Calu3 (cell line): ENCODE results near the gene PFKFB4. TPM values are rescaled to one million over a fixed set of nuclear protein-coding genes. Genes with fewer than 3 reads are reported as not detected.
"Not testable (repeated sequence)": the region's sequence is repeated elsewhere in the genome, so short reads cannot be mapped to it uniquely, and the experiment has no call there.

Experiments used
- BruUV-seq: library from RNA; stranded (reverse); fragments of 400-500 nt; replicated peaks from 2 replicates; lab custom pipeline; 2021; lab: Mats Ljungman, UMichigan
- CTCF ChIA-PET: fragments of 300-600 bp; sonication (Branson Sonifier 250); formaldehyde crosslinking; loops from one replicate; lab custom pipeline; 2022; ENCODE audit warnings: antibody characterized with exemption; lab: Charles Lee
- DNase-seq: peaks from one replicate; pipeline ENCODE4 v3.0.0; 2022
- H3K27ac Mint-ChIP-seq: one replicate; pipeline ENCODE4 v1.8.0; 2022; ENCODE audit warnings: mixed read lengths; ENCODE audit not compliant: unreplicated experiment
- H3K27me3 Mint-ChIP-seq: one replicate; pipeline ENCODE4 v1.8.0; 2022; ENCODE audit warnings: mixed read lengths; ENCODE audit not compliant: unreplicated experiment
- H3K36me3 Mint-ChIP-seq: one replicate; pipeline ENCODE4 v1.8.0; 2022; ENCODE audit warnings: mild to moderate bottlenecking, moderate library complexity, mixed read lengths; ENCODE audit not compliant: insufficient read depth, unreplicated experiment
- H3K4me1 Mint-ChIP-seq: one replicate; pipeline ENCODE4 v1.8.0; 2022; ENCODE audit warnings: mild to moderate bottlenecking, low read depth, mixed read lengths; ENCODE audit not compliant: unreplicated experiment
- H3K4me3 Mint-ChIP-seq: one replicate; pipeline ENCODE4 v1.8.0; 2022; ENCODE audit warnings: mild to moderate bottlenecking, low read depth, moderate library complexity, mixed read lengths; ENCODE audit not compliant: unreplicated experiment
- H3K9me3 Mint-ChIP-seq: one replicate; pipeline ENCODE4 v1.8.0; 2022; ENCODE audit warnings: low read depth, mixed read lengths; ENCODE audit not compliant: unreplicated experiment
- intact Hi-C: fragments of 100-400 bp; cut with micrococcal nuclease; formaldehyde crosslinking; loops from one replicate; pipeline ENCODE4 v1.10.0; 2022; ENCODE audit not compliant: unreplicated experiment
- total RNA-seq: library from RNA; stranded (reverse); gene quantifications from 2 replicates; pipeline ENCODE4 v1.2.3, GENCODE V29; 2022
- TF ChIP-seq, protein P1 (sequence below): fragments of 200-600 bp; IDR thresholded peaks from one replicate; pipeline ENCODE4 v1.8.0; 2022; ENCODE audit warnings: antibody characterized with exemption; ENCODE audit not compliant: unreplicated experiment

PFKFB4 gene
- total RNA-seq, 1 experiment from 2014 or later: 5.1 TPM

DNA sequence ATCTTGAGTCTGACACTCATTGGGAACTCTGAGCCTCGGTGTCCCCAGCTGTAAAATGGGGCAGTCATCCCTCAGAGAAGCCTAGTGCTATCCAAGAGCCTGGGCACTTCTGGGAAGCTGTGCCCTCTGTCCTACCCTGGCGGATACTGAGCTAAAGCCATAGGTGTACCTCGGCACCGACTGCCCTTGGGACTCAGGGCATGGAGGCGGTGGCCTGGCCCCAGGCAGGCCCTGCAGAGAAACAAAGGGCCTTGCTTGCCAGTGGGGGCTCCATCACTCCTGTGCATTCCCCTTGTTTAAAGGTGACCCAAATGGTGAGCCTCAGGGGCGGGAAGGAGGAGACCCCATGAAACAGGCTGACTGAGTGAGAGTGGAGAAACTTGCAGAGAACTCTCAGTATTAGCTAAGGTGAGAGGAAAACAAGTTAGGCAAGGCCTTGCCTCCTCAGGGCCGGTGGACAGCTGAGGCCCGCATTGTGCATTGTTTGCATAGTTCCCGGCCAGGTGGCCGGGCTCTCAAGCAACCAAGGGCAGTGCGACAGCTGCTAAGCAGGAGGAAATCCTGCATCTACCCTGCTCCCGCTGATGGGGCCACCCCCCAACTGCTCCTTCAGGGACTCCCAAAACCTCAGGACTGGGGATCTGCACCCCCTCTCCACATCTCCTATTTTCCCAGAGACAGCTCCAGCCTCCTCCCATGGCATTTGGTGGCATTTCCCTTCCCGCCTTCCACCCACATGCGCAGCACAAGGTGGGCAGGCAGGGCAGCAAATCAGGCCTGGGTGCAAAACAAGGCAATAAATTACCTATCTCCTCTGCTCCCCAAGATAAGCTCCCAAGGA is 4.3 kb downstream of the PFKFB4 start:
- CTCF ChIA-PET: interaction anchor here (0.6 to 1.3 kb wide), 3 partner anchors 10 to 346 kb away, joined by 5 to 7 read pairs (median 6); partner anchors contain the start of gene SLC25A20
- intact Hi-C loops: no loop called here
- no peak overlapping the region for H3K4me3 Mint-ChIP-seq
- H3K27me3 Mint-ChIP-seq: no peaks in the 10 kb centered on the region
- peaks cover 10% of the 10 kb centered on the region for H3K36me3 Mint-ChIP-seq
- no peak for DNase-seq
- no peaks in the 10 kb centered on the region for H3K4me1 Mint-ChIP-seq
- no peaks in the 10 kb centered on the region for H3K9me3 Mint-ChIP-seq
- no TSS peak for BruUV-seq
- TF ChIP-seq, protein P1, sequence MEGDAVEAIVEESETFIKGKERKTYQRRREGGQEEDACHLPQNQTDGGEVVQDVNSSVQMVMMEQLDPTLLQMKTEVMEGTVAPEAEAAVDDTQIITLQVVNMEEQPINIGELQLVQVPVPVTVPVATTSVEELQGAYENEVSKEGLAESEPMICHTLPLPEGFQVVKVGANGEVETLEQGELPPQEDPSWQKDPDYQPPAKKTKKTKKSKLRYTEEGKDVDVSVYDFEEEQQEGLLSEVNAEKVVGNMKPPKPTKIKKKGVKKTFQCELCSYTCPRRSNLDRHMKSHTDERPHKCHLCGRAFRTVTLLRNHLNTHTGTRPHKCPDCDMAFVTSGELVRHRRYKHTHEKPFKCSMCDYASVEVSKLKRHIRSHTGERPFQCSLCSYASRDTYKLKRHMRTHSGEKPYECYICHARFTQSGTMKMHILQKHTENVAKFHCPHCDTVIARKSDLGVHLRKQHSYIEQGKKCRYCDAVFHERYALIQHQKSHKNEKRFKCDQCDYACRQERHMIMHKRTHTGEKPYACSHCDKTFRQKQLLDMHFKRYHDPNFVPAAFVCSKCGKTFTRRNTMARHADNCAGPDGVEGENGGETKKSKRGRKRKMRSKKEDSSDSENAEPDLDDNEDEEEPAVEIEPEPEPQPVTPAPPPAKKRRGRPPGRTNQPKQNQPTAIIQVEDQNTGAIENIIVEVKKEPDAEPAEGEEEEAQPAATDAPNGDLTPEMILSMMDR: no peak
- no peak overlapping the region for H3K27ac Mint-ChIP-seq

DNA sequence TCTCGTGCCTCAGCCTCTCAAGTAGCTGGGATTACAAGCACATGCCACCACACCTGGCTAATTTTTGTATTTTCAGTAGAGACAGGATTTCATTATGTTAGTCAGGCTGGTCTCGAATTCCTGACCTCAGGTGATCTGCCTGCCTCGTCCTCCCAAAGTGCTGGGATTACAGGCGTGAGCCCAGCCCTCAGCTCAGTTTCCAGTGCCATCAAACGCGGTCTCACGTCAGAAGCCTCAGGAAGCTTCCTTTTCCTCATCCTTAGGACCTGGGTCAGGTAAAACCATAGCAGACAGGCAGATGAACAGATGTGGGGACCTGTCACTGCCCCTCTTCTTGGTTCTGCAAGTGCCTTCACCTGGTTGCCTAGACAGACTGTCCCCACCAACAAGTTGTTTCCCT is 5.0 kb downstream of the PFKFB4 start:
- H3K4me3 Mint-ChIP-seq, H3K4me1 Mint-ChIP-seq, intact Hi-C loops, DNase-seq, BruUV-seq, H3K27me3 Mint-ChIP-seq, H3K27ac Mint-ChIP-seq, H3K9me3 Mint-ChIP-seq, H3K36me3 Mint-ChIP-seq: not testable (repeated sequence)
- CTCF ChIA-PET: interaction anchor here (0.6 to 1.3 kb wide), 2 partner anchors 9 to 347 kb away, joined by 5 to 6 read pairs; partner anchors contain the start of gene SLC25A20

DNA sequence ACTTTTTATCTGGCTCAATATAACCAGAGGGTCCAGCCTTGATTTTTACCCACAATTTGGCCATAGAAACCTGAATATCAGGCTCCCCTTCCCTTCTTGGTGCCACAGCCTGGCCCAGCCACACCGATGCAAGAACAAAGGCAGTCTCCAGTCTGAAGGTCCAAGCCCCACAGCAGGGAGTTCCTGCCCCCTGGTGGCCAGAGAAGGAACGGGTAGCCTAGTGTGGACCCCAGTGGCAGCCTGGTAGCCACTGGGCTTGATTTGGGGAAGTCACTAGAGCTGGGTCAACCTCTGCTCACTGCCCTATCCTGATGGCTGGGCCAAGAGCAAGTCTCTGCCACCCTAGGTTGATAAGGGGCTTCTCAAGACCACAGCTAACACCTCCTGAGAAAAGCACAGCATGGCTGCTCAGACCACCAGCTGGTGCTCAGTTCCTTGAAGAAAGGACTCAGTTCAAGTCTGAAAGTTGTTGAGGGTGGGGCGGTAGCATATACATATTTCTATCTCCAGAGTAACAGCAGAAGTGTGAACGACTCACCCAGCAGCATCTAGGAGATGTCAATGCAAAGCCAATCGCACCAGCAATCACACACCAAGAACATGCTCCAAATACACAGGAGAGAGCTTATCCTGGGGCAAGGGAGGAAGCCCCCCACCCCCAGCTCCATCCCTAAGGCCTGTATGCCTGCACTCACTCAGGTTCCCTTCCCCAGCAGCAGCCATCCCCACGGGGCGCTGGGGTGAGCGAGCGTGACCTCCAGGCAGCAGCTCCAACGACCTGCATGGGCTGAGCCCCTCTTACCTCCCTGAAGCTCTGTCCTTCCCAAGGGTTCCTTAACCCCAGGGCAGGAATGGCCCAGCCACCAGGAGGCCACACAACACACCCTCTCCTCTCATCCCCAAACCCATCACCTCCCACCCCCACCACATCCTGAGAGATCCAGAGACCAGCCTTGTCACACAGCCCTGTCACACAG is 7.6 kb downstream of the PFKFB4 start:
- Mint-ChIP-seq H3K4me1 (no peaks in the 10 kb centered on the region), H3K36me3 (no peaks in the 10 kb centered on the region), H3K27me3 (no peaks in the 10 kb centered on the region), H3K27ac (no peak overlapping the region), H3K4me3 (no peak overlapping the region), H3K9me3 (no peaks in the 10 kb centered on the region)
- BruUV-seq: no TSS peak
- DNase-seq: peak; percentile 88
- TF ChIP-seq, protein P1: peak; percentile 89
- intact Hi-C loops: loop anchor here (1.0 to 2.0 kb wide), 2 partner anchors 84 to 276 kb away; no protein-coding TSS in a partner anchor
- CTCF ChIA-PET: interaction anchor here (0.5 to 1.4 kb wide), 7 partner anchors 65 to 275 kb away, joined by 3 to 7 read pairs (median 3); a partner anchor contains a TSS

DNA sequence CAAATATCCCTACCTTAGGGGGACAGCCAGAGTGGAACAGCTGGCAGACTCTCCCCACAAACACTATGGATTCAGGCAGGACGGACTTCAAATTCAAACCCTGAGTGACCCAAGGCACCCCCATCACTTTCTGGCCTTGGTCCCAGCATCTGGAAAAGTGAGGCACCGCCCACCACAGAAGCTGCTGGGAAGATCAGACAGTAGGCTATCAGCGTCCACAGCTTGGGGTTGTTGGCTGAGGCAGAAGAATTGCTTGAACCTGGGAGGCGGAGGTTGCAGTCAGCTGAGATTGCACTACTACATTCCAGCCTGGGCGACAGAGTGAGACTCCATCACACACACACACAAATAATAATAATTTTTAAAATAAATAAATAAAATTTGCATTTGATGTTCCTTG is 8.5 kb downstream of the PFKFB4 start:
- CTCF ChIA-PET: interaction anchor here (1.1 to 1.4 kb wide), 2 partner anchors 75 to 147 kb away, joined by 6 to 7 read pairs; no protein-coding TSS in a partner anchor
- DNase-seq: no peak
- no peaks in the 10 kb centered on the region for H3K9me3 Mint-ChIP-seq
- no TSS peak for BruUV-seq
- H3K4me1 Mint-ChIP-seq: no peaks in the 10 kb centered on the region
- no peak overlapping the region for H3K27ac Mint-ChIP-seq
- intact Hi-C loops: loop anchor here (1.0 to 2.0 kb wide), 2 partner anchors 83 to 275 kb away; no protein-coding TSS in a partner anchor
- H3K4me3 Mint-ChIP-seq: no peak overlapping the region
- H3K27me3 Mint-ChIP-seq: no peaks in the 10 kb centered on the region
- no peaks in the 10 kb centered on the region for H3K36me3 Mint-ChIP-seq
- TF ChIP-seq, protein P1: no peak
